Measurements from ENCODE around the gene TFF3.
A peak's percentile ranks its signal among the peaks of the same experiment; 100 is the strongest.

The TFF3 gene

DNA sequence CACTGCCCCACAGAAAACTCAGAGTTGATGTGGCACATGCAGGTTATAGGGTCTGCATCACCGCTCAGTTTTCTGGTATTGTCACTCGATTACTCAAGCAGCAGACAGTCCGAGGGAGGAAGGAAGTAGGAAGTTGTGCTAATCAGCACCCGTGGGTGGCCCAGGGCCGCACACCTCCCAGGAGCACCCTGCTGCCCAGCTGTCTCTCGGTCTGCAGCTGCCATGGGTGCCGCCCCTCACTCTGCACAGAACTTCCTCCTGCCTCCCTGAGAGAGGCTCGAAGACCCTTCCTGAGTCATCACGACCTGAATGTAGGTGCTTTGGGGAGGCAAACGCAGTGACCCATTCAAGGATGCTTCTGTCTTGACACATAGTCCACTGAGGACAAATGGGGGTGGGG is 4.2 kb upstream of the TFF3 start:
- DNase-seq, result no peak

DNA sequence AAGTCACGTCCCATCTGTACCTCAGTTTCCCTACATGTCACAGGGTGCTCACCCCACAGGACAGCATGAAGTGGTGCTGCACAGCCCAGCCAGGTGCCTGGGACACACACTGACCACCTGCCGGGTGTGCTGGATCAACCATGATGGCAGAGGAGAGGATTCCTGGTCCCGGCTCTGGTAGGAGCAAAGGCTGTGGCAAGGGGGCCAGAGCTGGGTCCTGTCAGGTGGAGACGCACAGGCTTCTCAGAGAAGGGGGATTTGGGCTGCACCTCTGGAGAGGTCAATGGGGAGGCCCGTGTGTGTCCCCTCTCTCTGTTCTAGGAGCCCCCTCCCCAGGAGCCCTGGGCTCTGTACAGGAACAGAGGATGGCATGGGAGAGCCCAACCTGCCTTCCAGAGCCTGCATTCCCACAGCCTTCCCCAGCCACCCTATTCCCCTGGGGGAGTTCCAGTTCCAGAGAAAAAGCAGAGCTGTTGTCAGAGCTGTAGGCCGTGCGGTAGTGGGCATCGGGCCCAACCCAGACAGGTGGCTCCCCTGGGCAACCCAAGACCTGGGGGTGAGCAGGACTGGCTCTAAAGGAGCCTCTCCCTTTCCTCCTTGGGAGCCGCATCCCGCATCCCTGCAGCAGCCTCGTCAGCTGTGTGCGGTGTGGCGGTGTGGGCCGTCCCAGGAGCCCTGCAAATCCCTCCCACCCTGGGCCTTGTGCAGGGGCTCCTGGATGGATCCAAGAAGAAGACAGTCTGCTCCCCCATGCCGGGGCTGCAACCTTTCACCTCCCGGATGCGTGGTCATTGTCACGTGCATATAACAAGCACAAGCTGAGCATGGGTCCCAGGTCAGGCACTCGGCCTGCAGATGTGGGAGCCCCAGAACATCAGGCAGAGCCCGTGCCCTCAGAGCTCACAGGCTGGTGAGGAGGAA is 2.9 kb upstream of the TFF3 start:
- no peak for DNase-seq

DNA sequence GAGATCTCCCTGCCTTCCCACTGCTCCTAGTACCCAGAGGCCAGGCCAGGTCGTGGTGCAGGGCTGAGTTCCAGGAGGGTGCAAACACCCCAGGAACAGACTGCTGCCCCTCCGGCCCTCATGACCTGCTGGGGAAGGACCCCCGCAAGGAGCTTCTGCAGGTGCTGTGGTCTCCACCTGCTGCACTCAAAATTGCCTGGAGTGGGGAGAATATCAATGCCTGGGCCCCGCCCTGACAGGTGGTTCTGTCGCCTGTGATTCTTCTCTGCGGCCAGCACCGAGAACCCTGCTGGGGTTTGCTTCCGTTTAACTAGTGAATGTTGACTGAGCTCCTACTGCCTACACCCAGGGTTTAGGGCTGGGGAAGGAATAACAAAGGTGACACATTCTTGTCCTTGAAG is 2.1 kb upstream of the TFF3 start:
- peak; percentile 85 for DNase-seq

DNA sequence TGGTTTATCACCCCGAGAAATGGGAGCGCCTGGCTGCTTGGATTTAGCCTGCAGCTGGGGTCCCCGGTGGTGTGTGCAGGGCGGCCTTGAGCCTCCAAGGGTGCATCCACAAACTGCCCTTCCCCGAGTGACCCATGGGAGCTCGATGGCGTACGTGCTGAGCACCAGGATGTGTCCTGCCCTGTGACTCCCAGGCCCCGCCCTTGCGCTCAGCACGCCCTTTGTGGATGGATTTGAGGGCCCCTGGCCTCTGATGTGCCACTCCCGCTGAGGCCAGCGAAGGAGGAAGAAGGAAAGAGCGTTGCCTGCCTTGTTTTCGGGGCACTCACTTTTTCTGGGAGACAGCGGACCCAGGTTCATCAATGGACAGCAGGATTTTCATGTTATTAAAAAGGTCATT is 1.7 kb upstream of the TFF3 start:
- DNase-seq, result no peak

DNA sequence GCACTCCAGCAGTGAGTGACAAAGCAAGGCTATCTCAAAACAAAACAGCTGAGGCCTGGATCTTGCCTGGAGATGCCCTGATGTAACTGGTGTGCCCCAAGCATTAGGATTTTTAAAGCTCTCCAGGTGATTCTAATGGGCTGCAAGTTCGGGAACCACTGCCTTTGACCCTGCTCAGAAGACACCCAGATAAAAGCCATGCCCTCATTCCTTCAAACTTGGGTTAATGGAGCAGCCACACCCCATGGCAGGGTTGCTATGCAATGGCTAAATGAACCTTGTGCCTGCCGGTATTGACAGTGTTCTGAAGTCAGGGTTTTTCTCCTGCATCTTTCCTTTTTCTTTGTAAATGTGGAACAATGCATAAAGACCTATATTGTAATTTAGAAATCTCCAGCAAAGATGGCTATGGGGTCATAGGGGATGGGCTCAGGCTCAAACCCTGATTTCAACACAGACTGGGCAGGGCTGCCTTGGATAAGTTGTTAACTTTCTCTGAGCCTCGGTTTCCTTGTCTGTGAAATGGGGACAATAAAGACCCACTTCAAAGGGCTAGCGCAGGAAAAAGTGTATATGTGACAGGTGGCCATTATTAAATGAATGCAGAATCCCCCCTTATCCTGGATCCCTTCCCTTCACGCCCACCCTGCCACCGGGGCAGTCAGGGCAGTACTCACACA is 453 bp downstream of the TFF3 start:
- DNase-seq, result no peak

DNA sequence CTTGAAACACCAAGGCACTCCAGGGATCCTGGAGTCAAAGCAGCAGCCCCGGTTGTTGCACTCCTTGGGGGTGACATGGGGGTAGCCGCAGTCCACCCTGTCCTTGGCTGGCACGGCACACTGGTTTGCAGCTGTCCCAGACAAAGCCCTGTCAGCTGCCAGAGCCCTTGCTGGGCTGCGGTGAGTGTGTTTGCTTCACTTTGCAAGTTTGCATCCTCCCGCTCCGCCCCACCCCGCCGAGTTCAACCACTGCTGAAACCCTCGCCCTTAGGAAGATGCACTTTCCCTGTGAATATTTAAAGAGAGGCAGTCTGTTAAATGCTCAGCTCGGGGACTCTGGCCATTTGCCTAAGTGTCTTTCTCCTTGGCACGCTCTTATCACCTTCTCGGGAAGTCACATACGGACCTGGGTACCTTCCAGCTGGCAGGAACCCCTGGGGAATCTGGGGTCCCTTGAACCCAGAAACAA is 1.7 kb downstream of the TFF3 start:
- DNase-seq, result peak; percentile 79

DNA sequence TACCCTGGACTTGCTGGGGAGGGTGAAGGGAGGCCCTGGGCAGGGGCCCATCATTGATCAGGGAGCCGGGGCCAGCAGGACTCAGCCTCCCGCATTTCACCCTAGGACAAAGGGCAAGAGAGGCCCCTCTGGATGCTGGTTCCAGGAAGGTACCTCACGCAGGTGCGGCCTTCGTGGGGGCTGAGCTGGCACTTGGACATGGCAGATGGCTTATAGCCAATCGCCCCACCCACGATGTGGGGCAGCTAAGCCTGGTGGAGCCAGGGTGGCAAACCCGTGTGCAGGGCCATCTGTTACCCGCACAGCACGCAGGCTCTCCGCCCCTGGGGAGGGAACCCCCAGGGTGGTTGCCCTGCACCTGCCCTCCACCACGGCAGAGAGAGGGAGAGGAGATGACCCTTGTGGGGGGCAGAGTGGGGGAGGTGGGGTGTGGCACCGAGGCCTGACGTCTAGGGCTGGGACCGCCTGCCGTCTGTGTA is 2.5 kb downstream of the TFF3 start:
- DNase-seq, result no peak

DNA sequence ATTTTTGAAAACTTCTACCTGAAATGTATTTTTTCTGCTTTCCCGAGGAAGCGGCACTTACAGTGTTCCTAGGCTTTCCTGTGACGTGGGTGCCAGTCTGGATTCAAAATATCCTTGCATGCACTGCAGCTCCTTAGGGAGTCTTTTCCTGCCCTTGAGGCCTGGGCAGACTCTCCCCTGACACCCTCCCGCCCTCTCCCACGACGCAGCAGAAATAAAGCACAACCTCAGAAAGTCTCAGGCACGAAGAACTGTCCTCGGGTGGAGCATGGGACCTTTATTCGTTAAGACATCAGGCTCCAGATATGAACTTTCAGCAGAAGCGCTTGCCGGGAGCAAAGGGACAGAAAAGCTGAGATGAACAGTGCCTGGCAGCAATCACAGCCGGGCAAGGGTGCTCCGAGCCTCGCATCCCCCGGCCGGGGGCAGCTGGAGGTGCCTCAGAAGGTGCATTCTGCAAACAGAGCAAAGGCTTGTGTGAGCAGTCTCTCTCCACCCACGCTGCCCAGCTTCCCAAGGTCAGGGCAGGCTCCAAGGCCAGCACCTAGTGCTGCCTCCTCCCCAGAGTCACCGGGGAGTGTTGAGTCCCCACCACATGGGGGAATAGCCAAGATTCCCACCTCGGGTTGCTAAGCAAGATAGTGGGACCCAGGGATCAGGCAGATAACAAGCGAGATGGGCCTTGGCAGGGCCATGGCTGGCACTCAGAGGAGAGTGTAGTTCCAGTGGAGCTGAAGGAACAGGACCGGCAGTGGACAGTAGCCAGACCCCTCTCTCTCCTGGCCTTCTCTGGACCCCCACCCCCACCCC is 3.2 kb downstream of the TFF3 start:
- DNase-seq, result no peak

DNA sequence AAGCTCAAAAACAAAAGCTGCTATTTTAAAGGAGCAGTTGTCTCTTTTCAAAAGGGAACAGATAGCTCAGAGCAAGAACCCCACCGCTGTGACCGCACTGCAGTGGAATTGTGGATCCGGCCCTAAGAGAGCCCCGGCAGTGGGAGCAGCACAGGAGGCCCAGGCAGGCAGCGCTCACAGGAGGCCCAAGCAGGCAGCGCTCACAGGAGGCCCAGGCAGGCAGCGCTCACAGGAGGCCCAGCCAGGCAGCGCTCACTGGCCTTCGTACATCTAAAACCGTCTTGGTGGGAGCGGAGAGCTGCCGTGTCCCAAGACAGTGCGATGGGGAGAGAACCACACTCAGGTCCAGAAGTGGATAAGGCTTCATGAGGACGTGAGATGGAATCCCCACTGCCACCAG is 4.0 kb downstream of the TFF3 start:
- DNase-seq, result no peak

DNA sequence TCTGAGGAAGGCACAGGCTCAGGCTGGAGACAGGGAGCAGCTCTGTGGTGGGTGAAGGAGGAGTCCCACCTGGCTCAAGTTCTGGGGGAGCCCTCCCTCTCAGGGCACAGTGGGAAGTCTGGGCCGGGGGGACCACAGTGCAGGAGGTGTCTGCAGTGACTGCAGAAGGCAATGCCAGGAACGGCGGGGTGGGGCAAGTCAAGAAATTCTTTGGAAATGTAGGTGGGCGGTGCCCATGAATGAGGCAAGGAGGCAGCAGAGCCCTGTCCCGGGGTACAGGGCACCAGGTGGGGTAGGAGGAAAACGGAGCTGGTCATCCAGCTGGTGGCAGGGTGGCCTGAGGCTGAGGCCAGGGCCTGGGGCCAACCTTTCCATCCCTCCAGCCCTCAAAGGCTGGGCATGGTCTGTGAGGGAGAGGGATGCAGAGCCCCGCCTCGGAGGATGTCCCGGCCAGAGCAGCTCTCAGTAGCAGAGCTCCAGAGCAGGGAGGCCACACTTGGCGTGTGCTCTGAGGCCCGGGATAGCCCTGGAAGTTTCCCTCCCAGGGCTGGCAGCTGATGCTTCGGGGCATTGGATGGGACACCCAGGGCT is 4.7 kb downstream of the TFF3 start:
- no peak for DNase-seq

DNA sequence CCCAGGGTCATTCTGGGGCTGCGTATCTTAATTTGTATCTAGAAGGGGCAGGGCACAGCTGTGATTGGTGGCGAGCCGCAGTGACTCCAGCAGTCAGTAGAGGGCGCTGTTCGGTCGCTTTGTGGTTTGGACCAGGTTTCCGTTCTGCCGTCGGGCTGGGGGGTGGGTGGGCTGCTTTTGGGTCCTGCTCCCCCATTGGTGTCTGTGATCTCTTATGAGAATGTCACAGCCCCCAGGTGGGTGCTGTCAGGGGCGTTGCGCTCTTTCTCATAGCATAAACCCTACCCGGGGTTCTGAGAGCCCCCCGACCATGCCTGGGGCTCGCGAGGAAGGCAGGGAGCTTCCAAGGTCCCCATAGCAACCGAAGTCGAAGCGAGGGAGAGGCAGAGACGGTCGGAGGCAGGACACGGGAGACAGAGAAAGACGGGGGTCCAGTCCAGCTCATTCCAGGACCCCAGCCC is 5.4 kb downstream of the TFF3 start:
- peak; percentile 52 for DNase-seq

DNA sequence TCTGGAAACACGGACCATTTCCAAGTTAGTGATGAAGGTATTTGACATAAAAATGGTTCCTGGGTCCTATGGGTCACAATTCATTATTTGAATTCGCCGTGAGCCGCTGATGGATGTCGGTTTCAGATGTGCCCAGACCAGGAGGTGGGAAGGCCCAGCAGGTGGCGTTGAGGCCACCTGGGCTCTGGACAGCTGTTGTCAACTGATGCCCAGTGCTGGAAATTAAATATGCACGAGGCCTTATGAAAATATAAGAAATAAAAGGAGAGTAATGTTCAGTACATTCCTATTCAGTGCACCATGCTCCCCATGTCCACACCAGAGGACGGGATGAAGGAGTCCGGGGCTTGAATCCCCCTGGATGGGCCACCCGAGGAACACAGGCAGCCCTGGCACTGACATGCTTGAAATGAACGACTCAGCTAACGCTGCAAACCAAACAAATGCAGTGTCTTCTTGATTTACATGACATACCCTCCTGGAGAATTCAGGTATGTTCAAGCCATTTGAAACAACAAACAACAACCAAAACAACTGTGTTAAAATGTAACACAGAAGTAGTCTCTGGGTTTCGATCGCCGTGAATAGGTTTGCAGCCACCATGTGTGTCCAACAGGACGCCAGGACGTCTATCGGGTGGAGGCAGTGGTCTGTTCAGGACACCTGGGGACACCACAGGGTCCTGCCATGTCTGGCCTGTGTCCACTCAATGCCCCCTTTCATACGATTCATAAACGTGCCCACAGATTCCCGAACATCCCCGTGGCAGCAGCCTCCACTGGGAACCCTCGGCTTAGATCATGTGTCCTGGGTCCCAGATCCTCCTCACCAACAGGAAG is 6.1 kb downstream of the TFF3 start:
- DNase-seq, result no peak

DNA sequence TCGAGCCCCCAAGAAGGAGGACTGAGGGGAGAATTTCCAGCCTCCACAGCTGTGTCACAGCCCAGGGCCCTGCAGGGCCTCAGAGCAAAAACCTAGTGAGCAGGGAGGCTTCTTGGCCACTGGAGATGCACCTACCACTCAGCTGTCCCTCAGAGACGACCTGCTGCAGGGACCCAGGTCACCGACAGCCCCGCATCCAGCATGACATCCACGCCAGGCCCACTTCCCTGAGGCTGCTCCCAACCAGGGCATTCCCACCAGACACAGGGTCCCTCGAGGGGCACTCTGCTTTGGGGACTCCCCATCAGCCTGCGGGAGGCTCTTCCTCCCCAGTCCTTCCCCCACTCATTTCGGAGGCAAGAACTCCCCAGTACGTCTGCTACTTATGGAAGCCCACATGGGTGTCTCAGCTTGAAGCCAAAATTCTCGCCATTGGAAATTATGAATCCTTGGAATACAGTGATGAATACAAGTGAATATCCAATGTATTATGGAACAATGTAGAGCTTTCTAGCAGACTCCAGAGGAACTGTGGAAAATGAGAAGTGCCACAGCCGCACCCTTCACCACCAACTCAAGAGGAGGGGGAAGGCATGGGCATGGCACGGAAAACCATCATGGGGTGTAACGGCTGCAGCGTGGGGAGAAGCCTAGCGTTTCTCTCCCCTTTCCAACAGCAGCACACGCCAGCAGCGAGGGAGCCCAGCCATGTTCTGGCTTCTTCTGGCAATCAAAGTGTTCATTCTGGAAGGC is 6.9 kb downstream of the TFF3 start:
- no peak for DNase-seq

DNA sequence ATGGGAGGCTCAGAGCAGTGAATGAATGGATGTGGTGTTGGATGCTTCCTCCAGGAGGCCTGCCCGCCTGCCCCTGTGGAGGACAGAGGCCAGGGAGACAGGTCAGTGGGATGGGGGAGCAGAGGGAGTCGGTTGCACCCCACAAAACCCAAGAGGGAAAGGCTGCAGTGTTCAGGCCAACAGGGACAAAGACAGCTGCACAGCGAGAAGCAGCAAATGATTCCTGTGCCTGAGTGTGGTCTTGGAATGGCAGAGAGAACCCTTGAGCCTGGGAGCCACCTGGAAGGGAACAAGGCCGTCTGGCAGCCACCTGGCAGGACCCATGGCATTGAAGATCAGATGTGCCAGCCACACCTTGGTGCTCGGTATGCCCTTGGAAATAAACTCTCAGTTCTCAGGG is 8.1 kb downstream of the TFF3 start:
- no peak for DNase-seq

DNA sequence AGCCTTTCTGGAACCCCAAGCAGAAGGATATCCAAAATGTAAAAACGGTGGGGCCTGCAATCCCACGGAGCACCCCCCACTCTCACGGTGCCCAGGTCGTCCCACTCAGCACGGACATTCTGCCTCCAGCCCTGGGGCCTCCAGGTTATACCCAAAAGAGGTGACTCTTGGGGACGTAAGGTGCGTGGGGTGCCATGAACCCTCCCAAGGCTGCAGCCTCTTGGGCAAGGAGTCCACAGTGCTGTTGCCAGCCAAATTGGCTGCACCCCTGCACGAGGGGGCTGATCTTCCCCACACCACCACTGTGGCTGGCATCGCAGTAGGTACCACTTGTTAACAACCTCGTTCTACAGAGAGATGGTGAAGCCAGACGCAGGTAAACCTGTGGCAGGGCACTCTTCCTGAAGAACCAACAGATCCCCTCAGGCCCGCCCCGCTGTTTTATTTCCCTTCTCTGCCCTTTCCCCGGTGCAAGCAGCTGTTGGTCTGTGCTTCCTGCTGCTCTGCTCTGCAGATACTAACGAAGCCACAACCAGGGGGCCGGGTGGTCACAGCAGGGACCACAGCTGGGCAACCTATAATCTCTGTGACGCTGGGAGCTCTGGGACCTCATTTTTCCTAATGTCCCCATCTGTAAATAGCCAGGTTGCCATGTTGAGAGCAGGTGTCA is 8.7 kb downstream of the TFF3 start:
- DNase-seq, result no peak

DNA sequence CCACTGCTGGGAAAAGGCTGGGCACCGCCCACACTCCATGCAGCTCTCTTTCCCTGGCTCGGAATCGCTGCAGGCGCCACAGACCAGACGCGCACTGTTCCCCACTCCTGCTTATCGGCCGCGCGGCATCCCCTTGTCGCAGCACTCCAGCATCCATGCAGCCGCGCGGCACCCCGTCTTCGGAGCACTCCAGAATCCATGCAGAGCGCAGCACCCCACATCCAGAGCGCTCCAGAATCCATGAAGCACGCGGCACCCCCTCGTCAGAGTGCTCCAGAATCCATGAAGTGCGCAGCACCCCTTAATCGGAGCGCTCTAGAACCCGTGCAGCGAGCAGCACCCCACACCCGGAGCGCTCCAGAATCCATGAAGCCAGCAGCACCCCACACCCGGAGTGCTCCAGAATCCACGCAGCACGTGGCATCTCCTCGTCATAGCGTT is 9.5 kb downstream of the TFF3 start:
- no peak for DNase-seq

DNA sequence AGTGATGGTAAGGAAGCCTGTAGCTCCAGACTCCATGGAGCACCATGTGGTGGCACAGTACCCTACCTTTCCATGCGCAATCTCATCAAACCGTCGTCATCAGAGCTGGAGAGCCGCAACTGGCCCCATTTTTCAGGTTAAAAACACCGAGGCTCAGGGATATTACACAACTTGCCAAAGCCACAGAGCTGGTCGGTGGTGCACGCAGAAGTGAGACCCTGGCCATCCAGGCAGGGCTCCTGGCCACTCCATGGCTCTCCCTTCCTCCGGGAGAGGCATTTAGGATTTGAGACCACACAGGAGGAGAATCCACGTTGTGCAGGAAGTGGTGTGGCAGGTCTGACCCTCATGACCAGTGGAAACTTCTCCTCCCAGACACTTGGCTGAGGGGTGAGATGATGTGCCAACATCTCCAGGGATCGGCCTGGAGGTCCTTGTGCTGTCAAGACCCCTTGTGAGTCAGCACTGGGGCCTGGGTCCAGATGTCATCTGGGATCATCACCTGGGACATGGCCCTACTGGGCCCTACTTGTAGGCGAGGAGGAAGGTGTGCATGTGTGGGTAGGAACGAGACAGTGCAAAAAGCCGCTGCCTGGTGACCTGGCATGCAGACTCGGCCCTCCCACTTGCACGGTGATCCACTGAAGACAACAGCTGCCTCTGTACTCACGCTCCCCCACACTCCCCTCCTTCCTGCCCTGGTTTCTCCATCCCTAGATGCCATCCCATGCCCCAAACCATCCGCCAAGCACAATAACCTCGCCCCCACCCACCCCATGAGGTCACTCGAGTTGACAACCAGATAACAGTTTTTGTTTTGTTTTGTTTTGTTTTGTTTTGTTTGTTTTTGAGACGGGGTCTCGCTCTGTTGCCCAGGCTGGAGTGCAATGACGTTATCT is 10.4 kb downstream of the TFF3 start:
- DNase-seq, result no peak

DNA sequence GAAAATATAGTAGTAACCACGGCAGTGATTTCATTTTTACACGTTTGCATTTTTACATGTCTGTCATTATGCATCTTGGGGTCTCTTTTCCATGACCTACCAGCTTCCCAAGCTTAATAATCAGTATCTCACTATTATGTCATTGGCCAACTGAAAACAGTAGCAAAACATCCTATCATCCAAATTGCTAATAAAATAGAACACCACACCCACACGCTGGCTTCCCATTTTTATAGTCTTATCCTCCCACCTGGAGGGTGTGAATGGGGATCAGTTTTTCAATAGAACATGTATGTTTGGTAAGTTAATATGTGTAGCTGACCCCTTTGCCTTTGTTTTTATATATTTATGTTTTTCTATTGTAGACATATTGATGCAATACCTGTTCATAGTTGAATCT is 11.8 kb downstream of the TFF3 start:
- DNase-seq, result no peak

DNA sequence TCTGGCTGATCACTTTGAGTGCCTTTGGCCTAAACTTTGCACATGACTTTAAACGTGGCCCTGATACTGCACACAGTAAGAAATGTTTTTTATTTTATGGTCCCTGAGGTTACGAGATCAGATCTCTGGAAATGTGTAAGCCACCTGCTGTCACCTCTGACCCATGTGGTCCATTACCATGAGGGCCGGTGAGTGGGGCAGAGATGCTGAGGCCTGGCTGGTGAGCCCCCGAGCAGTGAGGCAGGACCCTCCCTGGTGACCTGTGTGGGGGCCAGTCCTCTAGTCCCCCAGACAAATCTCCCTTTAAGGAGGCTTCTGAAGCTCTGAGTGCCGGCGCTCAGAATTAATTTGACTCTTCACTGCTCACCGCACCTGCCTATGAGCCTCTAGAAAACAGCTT is 12.4 kb downstream of the TFF3 start:
- no peak for DNase-seq
